Measurements from ENCODE around the gene FTH1. TPM values are rescaled to one million over a fixed set of nuclear protein-coding genes. Genes with fewer than 3 reads are reported as not detected.

Gene FTH1
- polyA plus RNA-seq, 3 donors = 2,175 to 2,380 (median 2,187) TPM

- DNase-seq (ENCODE audit: extremely low read depth in 1 of 11, low read depth in 9 of 11, low spot score in 4 of 11) = no peak
These were observed 33.4 kb upstream of the FTH1 start for GRCh38 chr11:62000539-62001446.

GRCh38 chr11:61999141-61999975, 31.9 kb upstream of the FTH1 start:
- DNase-seq (ENCODE audit: extremely low read depth in 1 of 11, low read depth in 9 of 11, low spot score in 4 of 11) = no peak

- DNase-seq (ENCODE audit: extremely low read depth in 1 of 11, low read depth in 9 of 11, low spot score in 4 of 11) = no peak
These were observed 29.5 kb upstream of the FTH1 start for GRCh38 chr11:61996933-61997332.

- DNase-seq (ENCODE audit: extremely low read depth in 1 of 11, low read depth in 9 of 11, low spot score in 4 of 11) = no peak
These were observed 27.5 kb upstream of the FTH1 start for GRCh38 chr11:61994981-61995380.

GRCh38 chr11:61985869-61986268, 18.4 kb upstream of the FTH1 start:
- no peak for DNase-seq (ENCODE audit: extremely low read depth in 1 of 11, low read depth in 9 of 11, low spot score in 4 of 11)

GRCh38 chr11:61983419-61983818, 16.0 kb upstream of the FTH1 start:
- no peak for DNase-seq (ENCODE audit: extremely low read depth in 1 of 11, low read depth in 9 of 11, low spot score in 4 of 11)

- no peak for DNase-seq (ENCODE audit: extremely low read depth in 1 of 11, low read depth in 9 of 11, low spot score in 4 of 11)
These were observed 13.5 kb upstream of the FTH1 start for GRCh38 chr11:61980783-61981541.

- DNase-seq (ENCODE audit: extremely low read depth in 1 of 11, low read depth in 9 of 11, low spot score in 4 of 11) = no peak
These were observed 11.5 kb upstream of the FTH1 start for GRCh38 chr11:61978703-61979661.

GRCh38 chr11:61976813-61977475, 9.5 kb upstream of the FTH1 start:
- no peak for DNase-seq (ENCODE audit: extremely low read depth in 1 of 11, low read depth in 9 of 11, low spot score in 4 of 11)

GRCh38 chr11:61976420-61976800, 9.0 kb upstream of the FTH1 start:
- DNase-seq (ENCODE audit: extremely low read depth in 1 of 11, low read depth in 9 of 11, low spot score in 4 of 11) = no peak

- DNase-seq (ENCODE audit: extremely low read depth in 1 of 11, low read depth in 9 of 11, low spot score in 4 of 11) = no peak
These were observed 8.4 kb upstream of the FTH1 start for GRCh38 chr11:61975638-61976419.

- no peak for DNase-seq (ENCODE audit: extremely low read depth in 1 of 11, low read depth in 9 of 11, low spot score in 4 of 11)
These were observed 7.6 kb upstream of the FTH1 start for GRCh38 chr11:61974766-61975631.

GRCh38 chr11:61973476-61974162, 6.2 kb upstream of the FTH1 start:
- DNase-seq (ENCODE audit: extremely low read depth in 1 of 11, low read depth in 9 of 11, low spot score in 4 of 11) = no peak

GRCh38 chr11:61972672-61973475, 5.4 kb upstream of the FTH1 start:
- peak in 2 of 11 donors; percentile 18 to 54 for DNase-seq (ENCODE audit: extremely low read depth in 1 of 11, low read depth in 9 of 11, low spot score in 4 of 11)

Data from renal cortex interstitium (tissue), 11 donors.